ENCODE results near the gene MPPED2.

- no peak for TF ChIP-seq CTCF (IDR thresholded peaks at IDR 0.05)
- TF ChIP-seq POLR2A (IDR thresholded peaks at IDR 0.05): no peak
These were observed 156.6 kb downstream of the MPPED2 start for GRCh38 chr11:30429550-30429949.
